Measurements from ENCODE around the gene RAPGEF4. TPM values are rescaled to one million over a fixed set of nuclear protein-coding genes. Genes with fewer than 3 reads are reported as not detected.

The RAPGEF4 gene
- total RNA-seq, 1 donor, result 2.6 TPM

DNA sequence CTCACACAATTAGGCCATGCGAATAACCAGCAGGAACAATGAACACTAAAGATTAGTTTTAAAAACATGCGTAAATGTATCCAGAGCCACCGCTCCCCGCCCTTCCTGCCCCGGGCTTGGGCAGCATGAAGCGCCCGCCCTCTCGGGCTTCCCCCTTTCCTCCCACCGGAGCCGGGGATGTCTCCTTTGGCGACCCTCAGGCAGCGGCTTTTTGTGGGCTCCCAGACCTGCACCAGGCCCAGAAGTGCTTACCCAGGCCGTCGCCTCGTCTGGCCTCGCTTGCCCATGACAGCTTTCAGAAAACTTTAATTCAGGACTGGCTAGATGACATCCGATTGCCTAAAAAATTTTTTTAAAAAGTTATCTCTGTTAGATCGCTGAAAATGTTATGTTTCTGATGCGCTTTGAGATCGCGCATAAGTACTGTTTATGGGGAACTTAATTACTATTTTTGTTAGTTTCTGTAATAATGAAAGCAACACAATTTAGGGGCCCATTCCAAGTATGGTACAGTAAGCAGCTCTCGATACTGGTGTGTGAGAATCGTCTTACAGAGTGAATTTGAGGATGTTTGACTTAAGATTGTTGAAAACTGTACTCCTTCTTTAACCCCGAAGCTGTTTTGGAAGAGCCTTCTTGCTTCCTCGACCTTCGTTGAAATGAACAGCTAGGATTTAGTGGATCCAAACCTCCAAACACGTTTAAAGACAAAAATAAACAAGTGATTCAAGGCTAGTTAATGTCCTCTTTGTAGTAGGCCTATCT, 341.1 kb downstream of the RAPGEF4 start:
- TF ChIP-seq CTCF (IDR thresholded peaks at IDR 0.05; ENCODE audit: insufficient read depth, low read depth, low read length), result no peak
- peak; percentile 67 for DNase-seq (ENCODE audit: low read depth)
- peak overlapping the region; percentile 73 for H3K4me3 ChIP-seq (ENCODE audit: low read depth, low read length)

GRCh38 chr2:173077506-173078177, 342.0 kb downstream of the RAPGEF4 start:
- DNase-seq (ENCODE audit: low read depth), result peak; percentile 67
- peak overlapping the region; percentile 73 for H3K4me3 ChIP-seq (ENCODE audit: low read depth, low read length)
- TF ChIP-seq CTCF (IDR thresholded peaks at IDR 0.05; ENCODE audit: insufficient read depth, low read depth, low read length), result no peak

DNA sequence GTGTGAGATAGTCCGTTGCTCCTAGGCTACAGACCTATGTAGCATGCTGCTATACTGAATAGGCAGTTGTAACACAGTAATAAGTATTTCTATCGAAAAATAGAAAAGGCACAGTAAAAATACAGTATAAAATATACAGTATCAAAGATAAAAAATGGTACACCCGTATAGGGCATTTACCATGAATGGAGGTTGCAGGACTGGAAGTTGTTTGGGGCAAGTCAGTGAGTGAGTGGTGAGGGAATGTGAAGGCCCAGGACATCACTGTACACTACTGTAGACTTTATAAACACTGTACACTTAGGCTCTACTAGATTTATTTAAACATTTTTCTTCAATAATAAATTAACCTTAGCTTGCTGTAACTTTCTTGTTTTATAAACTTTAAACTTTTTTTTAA, 343.5 kb downstream of the RAPGEF4 start:
- DNase-seq (ENCODE audit: low read depth), result no peak
- no peak for TF ChIP-seq CTCF (IDR thresholded peaks at IDR 0.05; ENCODE audit: insufficient read depth, low read depth, low read length)
- no peak overlapping the region for H3K4me3 ChIP-seq (ENCODE audit: low read depth, low read length)

DNA sequence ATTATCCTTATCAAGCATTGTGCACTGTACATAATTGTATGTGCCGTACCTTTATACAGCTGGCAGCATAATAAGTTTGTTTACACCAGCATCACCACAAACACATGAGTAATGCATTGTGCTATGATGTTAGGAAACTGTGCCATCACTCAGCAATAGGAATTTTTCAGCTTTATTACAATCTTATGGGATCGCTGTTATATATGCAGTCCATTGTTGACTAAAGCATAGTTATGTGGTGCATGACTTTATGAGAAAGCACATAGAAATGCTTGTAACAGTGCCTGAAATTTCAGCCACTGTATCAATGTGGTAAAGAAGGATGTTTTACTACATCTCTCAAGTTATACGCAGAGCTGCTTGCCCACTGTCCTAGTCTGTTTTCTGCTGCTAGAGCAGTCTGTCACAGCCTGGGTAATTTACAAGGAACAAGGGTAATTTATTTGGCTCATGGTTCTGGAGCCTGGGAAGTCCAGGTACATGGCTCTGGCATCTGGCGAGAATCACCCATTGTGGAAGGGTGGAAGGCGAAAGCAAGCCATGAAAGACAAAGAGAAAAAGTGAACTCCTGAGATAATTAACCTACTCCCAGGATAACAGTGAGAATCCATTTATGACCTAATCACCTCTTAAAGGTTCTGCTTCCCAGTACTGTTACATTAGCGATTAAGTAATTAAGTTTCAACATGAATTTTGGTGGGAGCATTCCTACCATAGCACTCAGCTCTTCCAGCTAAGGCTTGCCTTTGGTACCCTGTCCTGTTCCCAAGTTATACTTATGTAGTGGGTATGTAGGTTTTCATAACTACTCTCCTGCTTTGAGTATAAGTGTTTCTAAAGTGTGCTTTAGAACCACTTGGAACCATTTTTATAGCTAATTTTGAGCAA, 344.6 kb downstream of the RAPGEF4 start:
- peak; percentile 87 for DNase-seq (ENCODE audit: low read depth)
- no peak for TF ChIP-seq CTCF (IDR thresholded peaks at IDR 0.05; ENCODE audit: insufficient read depth, low read depth, low read length)
- H3K4me3 ChIP-seq (ENCODE audit: low read depth, low read length), result no peak overlapping the region

DNA sequence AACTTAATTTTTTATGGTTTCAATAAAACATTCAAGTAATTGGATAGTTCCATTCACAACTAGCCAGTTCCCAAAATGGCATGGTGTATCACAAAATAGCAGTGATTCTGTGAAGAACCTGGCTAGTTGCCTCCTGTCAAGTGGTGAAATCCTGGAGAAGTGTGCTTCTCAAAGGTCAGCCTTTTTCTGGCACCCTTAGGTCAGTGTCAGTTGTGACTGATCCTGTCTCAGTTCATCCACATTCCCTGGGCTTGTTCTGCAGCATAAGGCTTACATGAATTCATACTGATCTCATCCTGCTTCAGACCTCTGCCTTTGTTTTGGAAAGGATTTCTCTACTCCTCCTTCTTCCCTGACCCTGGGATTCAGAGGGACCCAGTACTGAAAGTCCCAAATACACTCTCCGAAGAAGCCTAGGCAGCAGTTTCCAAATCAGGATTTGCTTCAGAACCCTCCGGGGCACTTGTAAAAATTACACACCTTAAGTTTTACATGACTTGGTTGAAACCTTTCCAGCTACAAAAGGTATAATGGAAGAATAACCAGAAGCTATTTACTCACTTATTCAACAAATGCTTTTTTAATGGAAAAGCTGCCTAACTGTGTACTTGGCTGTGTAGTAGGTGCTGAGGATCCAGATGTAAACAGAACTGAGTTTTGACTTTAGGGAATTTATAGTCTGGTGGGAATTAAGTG, 351.0 kb downstream of the RAPGEF4 start:
- TF ChIP-seq CTCF (IDR thresholded peaks at IDR 0.05; ENCODE audit: insufficient read depth, low read depth, low read length), result no peak
- H3K4me3 ChIP-seq (ENCODE audit: low read depth, low read length), result no peak overlapping the region
- DNase-seq (ENCODE audit: low read depth), result peak; percentile 34

DNA sequence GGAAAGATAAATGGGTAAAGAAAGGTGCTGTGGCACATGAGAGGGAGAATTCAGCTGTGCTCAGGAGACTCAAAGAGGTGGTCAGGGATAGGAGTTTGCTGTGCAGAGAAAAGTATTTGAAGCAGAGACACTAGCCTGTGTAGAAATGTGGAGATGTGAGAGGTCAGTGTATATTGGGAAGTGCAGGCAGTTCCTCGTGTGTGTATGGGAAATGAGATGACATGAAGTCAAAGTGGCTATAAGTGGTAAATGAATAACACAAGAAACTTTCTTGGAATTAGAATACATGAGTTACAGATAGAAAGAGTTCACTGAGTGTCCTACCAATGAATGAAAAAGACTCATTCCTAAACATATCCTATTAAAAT, 351.6 kb downstream of the RAPGEF4 start:
- no peak for TF ChIP-seq CTCF (IDR thresholded peaks at IDR 0.05; ENCODE audit: insufficient read depth, low read depth, low read length)
- no peak overlapping the region for H3K4me3 ChIP-seq (ENCODE audit: low read depth, low read length)
- DNase-seq (ENCODE audit: low read depth), result peak; percentile 43

All from fibroblast of villous mesenchyme (primary cell).